ENCODE data around the gene RHCE. TPM values are rescaled to one million over a fixed set of nuclear protein-coding genes. Genes with fewer than 3 reads are reported as not detected.

The RHCE gene
- total RNA-seq, 1 donor from 2014 or later, result 0.08 TPM

GRCh38 chr1:25355841-25356395, 64.7 kb downstream of the RHCE start:
- no peak for DNase-seq (ENCODE audit: low read depth)
- TF ChIP-seq, protein P1, sequence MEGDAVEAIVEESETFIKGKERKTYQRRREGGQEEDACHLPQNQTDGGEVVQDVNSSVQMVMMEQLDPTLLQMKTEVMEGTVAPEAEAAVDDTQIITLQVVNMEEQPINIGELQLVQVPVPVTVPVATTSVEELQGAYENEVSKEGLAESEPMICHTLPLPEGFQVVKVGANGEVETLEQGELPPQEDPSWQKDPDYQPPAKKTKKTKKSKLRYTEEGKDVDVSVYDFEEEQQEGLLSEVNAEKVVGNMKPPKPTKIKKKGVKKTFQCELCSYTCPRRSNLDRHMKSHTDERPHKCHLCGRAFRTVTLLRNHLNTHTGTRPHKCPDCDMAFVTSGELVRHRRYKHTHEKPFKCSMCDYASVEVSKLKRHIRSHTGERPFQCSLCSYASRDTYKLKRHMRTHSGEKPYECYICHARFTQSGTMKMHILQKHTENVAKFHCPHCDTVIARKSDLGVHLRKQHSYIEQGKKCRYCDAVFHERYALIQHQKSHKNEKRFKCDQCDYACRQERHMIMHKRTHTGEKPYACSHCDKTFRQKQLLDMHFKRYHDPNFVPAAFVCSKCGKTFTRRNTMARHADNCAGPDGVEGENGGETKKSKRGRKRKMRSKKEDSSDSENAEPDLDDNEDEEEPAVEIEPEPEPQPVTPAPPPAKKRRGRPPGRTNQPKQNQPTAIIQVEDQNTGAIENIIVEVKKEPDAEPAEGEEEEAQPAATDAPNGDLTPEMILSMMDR (IDR thresholded peaks at IDR 0.05; ENCODE audit: insufficient read depth, low read length, poor library complexity, severe bottlenecking), result no peak
- no peaks in the 10 kb centered on the region for H3K27me3 ChIP-seq (ENCODE audit: control insufficient read depth, insufficient read depth, low read length)
- H3K36me3 ChIP-seq (ENCODE audit: control insufficient read depth, insufficient read depth, low read length), result no peaks in the 10 kb centered on the region
- no peak overlapping the region for H3K4me3 ChIP-seq (ENCODE audit: low read depth, low read length)

DNA sequence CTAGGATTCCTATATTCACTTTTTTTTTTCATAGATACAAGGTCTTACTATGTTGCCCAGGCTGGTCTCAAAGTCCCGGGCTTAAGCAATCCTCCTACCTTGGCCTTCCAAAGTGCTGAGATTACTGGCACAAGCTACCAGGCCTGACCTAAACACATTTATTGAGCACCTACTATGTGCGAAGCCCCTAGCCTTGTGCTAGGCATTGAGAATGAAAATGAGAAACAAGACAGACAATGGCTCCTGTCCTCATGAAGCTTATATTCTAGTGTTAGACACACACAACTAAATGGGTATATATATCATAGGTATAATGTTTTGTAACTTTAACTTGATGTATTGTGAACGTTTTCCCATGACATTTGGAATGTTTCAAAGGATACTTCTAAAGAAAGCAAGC, 71.0 kb downstream of the RHCE start:
- DNase-seq (ENCODE audit: low read depth), result no peak
- H3K36me3 ChIP-seq (ENCODE audit: control insufficient read depth, insufficient read depth, low read length), result no peaks in the 10 kb centered on the region
- no peak overlapping the region for H3K4me3 ChIP-seq (ENCODE audit: low read depth, low read length)
- TF ChIP-seq, protein P1 (IDR thresholded peaks at IDR 0.05; ENCODE audit: insufficient read depth, low read length, poor library complexity, severe bottlenecking), result no peak
- no peaks in the 10 kb centered on the region for H3K27me3 ChIP-seq (ENCODE audit: control insufficient read depth, insufficient read depth, low read length)

GRCh38 chr1:25347556-25347955, 73.1 kb downstream of the RHCE start:
- no peak for DNase-seq (ENCODE audit: low read depth)
- Histone ChIP-seq H3K27me3 (ENCODE audit: control insufficient read depth, insufficient read depth, low read length) (no peaks in the 10 kb centered on the region), H3K36me3 (ENCODE audit: control insufficient read depth, insufficient read depth, low read length) (no peaks in the 10 kb centered on the region), H3K4me3 (ENCODE audit: low read depth, low read length) (no peak overlapping the region)
- TF ChIP-seq, protein P1 (IDR thresholded peaks at IDR 0.05; ENCODE audit: insufficient read depth, low read length, poor library complexity, severe bottlenecking), result no peak

- H3K4me3 ChIP-seq (ENCODE audit: low read depth, low read length), result no peak overlapping the region
- TF ChIP-seq, protein P1 (IDR thresholded peaks at IDR 0.05; ENCODE audit: insufficient read depth, low read length, poor library complexity, severe bottlenecking), result no peak
- DNase-seq (ENCODE audit: low read depth), result no peak
- no peaks in the 10 kb centered on the region for H3K36me3 ChIP-seq (ENCODE audit: control insufficient read depth, insufficient read depth, low read length)
- no peaks in the 10 kb centered on the region for H3K27me3 ChIP-seq (ENCODE audit: control insufficient read depth, insufficient read depth, low read length)
Observed at GRCh38 chr1:25343872-25344271, 76.8 kb downstream of the RHCE start.

- H3K4me3 ChIP-seq (ENCODE audit: low read depth, low read length), result no peak overlapping the region
- no peak for DNase-seq (ENCODE audit: low read depth)
Observed at GRCh38 chr1:25342846-25343245, 77.8 kb downstream of the RHCE start.

More at GRCh38 chr1:25342846-25343245, 77.8 kb downstream of the RHCE start:
- H3K27me3 ChIP-seq (ENCODE audit: control insufficient read depth, insufficient read depth, low read length), result no peaks in the 10 kb centered on the region
- no peaks in the 10 kb centered on the region for H3K36me3 ChIP-seq (ENCODE audit: control insufficient read depth, insufficient read depth, low read length)
- TF ChIP-seq, protein P1 (IDR thresholded peaks at IDR 0.05; ENCODE audit: insufficient read depth, low read length, poor library complexity, severe bottlenecking), result no peak

Data from kidney epithelial cell (primary cell).